ENCODE measurements around the gene FEM1C.

DNA sequence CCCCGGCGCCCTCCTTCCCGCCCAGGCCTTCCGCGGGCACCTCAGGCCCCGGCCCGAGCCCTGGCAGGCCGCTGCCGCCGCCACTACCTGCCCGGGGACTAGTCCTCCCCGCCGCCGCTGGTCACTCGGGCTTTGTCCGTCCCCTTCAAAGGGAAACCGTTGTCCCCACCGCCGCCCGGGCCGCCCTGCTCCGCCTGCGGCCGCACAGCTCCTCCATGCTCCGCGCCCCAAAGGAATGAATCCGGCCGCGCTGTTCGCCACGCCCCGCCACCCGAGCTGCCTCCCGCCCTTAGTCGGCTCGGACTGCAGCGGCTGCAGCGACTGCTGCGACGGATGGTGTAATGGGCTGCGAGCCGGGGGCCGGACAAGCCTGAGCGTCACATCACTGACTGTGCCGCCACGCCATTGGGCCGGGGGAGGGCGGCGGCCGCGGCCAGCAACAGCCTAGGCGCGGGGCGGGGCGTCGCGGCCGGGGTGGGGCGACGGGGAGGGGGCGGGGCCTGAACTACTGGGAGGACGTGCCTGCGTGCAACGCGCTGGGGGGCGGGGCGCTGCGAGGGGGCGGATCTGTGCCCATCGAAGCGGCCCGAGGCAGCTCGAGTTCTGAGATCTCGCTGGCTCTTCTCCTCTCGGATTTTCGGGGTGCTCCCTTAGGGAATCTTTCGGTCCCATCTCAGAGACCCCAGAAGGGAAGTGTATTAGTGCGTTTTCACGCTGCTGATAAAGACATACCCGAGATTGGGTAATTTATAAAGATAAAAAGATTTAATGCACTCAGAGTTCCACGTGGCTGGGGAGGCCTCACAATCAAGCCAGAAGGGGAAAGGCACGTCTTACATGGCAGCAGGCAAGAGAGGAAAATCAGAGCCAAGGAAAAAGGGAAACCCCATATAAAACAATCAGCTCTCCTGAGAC lies at the start of gene FEM1C:
- TF ChIP-seq EZH2 (IDR thresholded peaks at IDR 0.05) (no peak), POLR2A (IDR thresholded peaks at IDR 0.05; ENCODE audit: borderline replicate concordance, extremely low read depth, insufficient read depth, insufficient read length) (peak; percentile 90), SRF (IDR thresholded peaks at IDR 0.05; ENCODE audit: low read depth) (no peak), SIN3A (IDR thresholded peaks at IDR 0.05; ENCODE audit: low read depth) (peak; percentile 98), POLR2AphosphoS5 (IDR thresholded peaks at IDR 0.05; ENCODE audit: low read depth, low read length) (peak; percentile 99)

Data from HCT116 (cell line).